22Rv1 (cell line): ENCODE data around the gene IL5.

Experiments used
- ZFX ChIP-seq: fragments of 450-650 bp; IDR thresholded peaks from 2 replicates; pipeline ENCODE4 v1.6.1; 2017; ENCODE audit warnings: antibody characterized with exemption, borderline replicate concordance
- TF ChIP-seq, protein P1 (sequence below): fragments of 450-650 bp; IDR thresholded peaks from 2 replicates; pipeline ENCODE4 v1.5.1; 2017; ENCODE audit warnings: mild to moderate bottlenecking

- TF ChIP-seq, protein P1, sequence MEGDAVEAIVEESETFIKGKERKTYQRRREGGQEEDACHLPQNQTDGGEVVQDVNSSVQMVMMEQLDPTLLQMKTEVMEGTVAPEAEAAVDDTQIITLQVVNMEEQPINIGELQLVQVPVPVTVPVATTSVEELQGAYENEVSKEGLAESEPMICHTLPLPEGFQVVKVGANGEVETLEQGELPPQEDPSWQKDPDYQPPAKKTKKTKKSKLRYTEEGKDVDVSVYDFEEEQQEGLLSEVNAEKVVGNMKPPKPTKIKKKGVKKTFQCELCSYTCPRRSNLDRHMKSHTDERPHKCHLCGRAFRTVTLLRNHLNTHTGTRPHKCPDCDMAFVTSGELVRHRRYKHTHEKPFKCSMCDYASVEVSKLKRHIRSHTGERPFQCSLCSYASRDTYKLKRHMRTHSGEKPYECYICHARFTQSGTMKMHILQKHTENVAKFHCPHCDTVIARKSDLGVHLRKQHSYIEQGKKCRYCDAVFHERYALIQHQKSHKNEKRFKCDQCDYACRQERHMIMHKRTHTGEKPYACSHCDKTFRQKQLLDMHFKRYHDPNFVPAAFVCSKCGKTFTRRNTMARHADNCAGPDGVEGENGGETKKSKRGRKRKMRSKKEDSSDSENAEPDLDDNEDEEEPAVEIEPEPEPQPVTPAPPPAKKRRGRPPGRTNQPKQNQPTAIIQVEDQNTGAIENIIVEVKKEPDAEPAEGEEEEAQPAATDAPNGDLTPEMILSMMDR, result no peak
- TF ChIP-seq ZFX, result no peak
Observed at GRCh38 chr5:132549576-132549975, 6.3 kb upstream of the IL5 start.
